ENCODE data around the gene TULP4. TPM values are rescaled to one million over a fixed set of nuclear protein-coding genes. Genes with fewer than 3 reads are reported as not detected.

TULP4 gene
- total RNA-seq, 2 donors from 2014 or later: 111 to 119 TPM

DNA sequence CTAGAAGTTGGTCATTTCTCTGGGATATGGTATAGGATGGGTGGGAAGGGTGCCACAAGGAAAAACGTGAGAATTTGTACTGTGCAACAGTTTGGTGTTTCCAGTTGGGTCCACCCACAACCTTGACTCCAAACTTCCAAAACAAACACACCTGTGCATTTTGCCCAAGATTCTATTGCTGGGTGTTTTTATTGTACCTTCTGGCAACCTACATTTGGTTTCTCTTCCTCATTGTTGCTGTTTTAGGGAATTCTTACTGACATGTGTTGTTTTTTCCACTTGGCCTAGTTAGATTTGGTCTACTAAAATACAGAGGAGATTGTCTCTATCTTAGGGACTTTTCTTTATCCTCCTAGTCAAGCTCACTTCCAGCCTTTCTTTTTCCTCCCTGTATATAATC is 16.7 kb downstream of the TULP4 start:
- Histone ChIP-seq H3K4me1 (replicated peaks) (no peaks in the 10 kb centered on the region), H3K27me3 (replicated peaks; ENCODE audit: insufficient read depth) (no peaks in the 10 kb centered on the region), H3K36me3 (no peaks in the 10 kb centered on the region), H3K9me3 (no peaks in the 10 kb centered on the region), H3K4me3 (no peak overlapping the region), H3K27ac (no peak overlapping the region)
- no peak for DNase-seq (ENCODE audit: low spot score)
- TF ChIP-seq POLR2A (IDR thresholded peaks at IDR 0.05): no peak
- no peak for TF ChIP-seq POLR2AphosphoS5 (IDR thresholded peaks at IDR 0.05)
- TF ChIP-seq, protein P1, sequence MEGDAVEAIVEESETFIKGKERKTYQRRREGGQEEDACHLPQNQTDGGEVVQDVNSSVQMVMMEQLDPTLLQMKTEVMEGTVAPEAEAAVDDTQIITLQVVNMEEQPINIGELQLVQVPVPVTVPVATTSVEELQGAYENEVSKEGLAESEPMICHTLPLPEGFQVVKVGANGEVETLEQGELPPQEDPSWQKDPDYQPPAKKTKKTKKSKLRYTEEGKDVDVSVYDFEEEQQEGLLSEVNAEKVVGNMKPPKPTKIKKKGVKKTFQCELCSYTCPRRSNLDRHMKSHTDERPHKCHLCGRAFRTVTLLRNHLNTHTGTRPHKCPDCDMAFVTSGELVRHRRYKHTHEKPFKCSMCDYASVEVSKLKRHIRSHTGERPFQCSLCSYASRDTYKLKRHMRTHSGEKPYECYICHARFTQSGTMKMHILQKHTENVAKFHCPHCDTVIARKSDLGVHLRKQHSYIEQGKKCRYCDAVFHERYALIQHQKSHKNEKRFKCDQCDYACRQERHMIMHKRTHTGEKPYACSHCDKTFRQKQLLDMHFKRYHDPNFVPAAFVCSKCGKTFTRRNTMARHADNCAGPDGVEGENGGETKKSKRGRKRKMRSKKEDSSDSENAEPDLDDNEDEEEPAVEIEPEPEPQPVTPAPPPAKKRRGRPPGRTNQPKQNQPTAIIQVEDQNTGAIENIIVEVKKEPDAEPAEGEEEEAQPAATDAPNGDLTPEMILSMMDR (IDR thresholded peaks at IDR 0.05): no peak
- WGBS: 0% methylated on average over 1 of the region's 1 CpG
- intact Hi-C loops (cut with DNase I): no loop called here

DNA sequence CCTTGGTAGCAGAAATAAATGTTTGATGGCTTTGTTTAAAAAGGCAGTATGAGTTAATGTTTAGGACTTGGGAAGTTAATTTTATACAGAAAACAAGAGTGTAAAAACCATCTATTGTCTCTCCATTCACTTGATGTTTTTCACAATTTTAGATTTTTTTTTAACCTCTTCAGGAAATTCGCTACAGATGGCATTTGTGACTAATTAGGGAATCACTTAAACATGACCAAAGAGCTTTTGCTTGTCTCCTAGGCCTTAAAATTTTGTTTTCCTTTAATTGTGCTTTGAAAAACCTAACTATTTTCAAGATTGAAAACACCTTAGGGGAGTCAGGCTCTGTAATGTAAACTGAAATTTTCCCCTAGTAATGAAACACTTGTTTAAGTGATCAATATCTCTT is 17.3 kb downstream of the TULP4 start:
- no peaks in the 10 kb centered on the region for H3K27me3 ChIP-seq (replicated peaks; ENCODE audit: insufficient read depth)
- no peak for DNase-seq (ENCODE audit: low spot score)

DNA sequence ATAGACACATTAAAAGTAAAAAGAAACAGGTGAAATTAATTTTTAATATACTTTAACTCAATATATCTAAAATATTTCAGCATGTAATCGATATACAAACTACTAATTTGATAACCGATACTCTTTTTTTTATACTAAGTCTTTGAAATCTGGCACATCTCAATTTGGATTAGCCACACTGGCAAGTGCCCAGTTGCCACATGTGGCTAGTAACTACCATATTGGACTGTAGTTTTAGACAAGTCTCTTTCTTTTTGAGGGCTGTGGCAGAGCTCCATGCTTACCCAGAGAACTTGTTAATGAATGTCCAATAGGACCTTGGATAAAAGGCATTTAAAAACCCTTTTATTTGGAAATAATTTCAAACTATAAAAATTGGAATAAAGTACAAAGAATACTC is 17.8 kb downstream of the TULP4 start:
- no peak overlapping the region for H3K4me3 ChIP-seq
- H3K4me1 ChIP-seq (replicated peaks): no peaks in the 10 kb centered on the region
- WGBS: 49% methylated on average over 2 of the region's 2 CpGs
- intact Hi-C loops (cut with DNase I): no loop called here
- DNase-seq (ENCODE audit: low spot score): no peak
- H3K27me3 ChIP-seq (replicated peaks; ENCODE audit: insufficient read depth): no peaks in the 10 kb centered on the region
- H3K9me3 ChIP-seq: no peaks in the 10 kb centered on the region
- TF ChIP-seq, protein P1 (IDR thresholded peaks at IDR 0.05): no peak
- TF ChIP-seq POLR2A (IDR thresholded peaks at IDR 0.05): no peak
- TF ChIP-seq POLR2AphosphoS5 (IDR thresholded peaks at IDR 0.05): no peak
- no peak overlapping the region for H3K27ac ChIP-seq
- no peaks in the 10 kb centered on the region for H3K36me3 ChIP-seq

More for the DNA sequence above, 17.3 kb downstream of the TULP4 start:
- intact Hi-C loops (cut with DNase I): no loop called here
- 95% methylated on average over 1 of the region's 1 CpG for WGBS
- no peaks in the 10 kb centered on the region for H3K4me1 ChIP-seq (replicated peaks)
- H3K9me3 ChIP-seq: no peaks in the 10 kb centered on the region
- no peak overlapping the region for H3K27ac ChIP-seq
- no peak for TF ChIP-seq POLR2AphosphoS5 (IDR thresholded peaks at IDR 0.05)
- TF ChIP-seq, protein P1 (IDR thresholded peaks at IDR 0.05): no peak
- no peak for TF ChIP-seq POLR2A (IDR thresholded peaks at IDR 0.05)
- no peak overlapping the region for H3K4me3 ChIP-seq
- no peaks in the 10 kb centered on the region for H3K36me3 ChIP-seq

DNA sequence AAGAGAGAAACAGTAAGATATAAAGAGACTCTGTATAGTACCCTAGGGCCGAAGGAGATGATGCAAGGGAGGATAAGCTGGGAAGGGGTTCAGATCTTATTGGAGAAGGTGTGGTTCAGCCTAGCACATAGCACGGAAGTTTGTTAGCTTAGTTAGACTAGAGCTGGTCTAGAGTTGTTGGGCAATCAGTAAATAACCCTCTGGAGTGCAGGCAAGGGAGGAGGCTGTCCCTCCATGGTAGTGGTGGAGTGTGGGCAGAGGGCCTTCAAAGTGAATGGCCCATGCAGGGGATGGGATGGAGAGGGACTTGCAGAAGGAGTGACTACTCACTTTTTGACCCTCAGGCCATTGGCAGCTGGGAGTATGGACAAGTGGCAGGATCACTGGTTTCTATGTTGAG is 20.0 kb downstream of the TULP4 start:
- intact Hi-C loops (cut with DNase I): no loop called here
- no peak overlapping the region for H3K4me3 ChIP-seq
- H3K27ac ChIP-seq: no peak overlapping the region
- TF ChIP-seq, protein P1 (IDR thresholded peaks at IDR 0.05): no peak
- TF ChIP-seq POLR2A (IDR thresholded peaks at IDR 0.05) (no peak), POLR2AphosphoS5 (IDR thresholded peaks at IDR 0.05) (no peak)
- H3K4me1 ChIP-seq (replicated peaks): no peaks in the 10 kb centered on the region
- no peaks in the 10 kb centered on the region for H3K36me3 ChIP-seq
- no peaks in the 10 kb centered on the region for H3K9me3 ChIP-seq
- no peak for DNase-seq (ENCODE audit: low spot score)
- H3K27me3 ChIP-seq (replicated peaks; ENCODE audit: insufficient read depth): no peaks in the 10 kb centered on the region
- whole genome bisulfite sequencing: 97% methylated on average over 2 of the region's 2 CpGs

DNA sequence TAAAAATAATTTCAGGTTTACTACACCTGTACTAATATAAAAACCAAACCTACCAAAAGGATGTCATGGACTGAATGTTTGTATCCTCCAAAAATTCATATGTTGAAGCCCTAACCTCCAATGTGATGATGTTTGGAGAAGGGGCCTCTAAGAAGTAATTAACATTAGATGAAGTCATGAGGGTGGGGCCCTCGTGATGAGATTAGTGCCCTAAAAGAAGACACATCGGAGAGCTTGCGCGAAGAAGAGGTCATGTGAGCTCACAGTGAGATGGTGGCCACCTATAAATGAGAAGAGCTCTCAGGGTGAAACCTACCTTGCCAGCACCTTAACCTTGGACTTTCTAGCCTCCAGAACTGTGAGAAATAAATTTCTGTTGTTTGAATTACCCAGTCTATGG is 20.8 kb downstream of the TULP4 start:
- Histone ChIP-seq H3K4me3 (no peak overlapping the region), H3K27ac (no peak overlapping the region), H3K4me1 (replicated peaks) (no peaks in the 10 kb centered on the region), H3K9me3 (no peaks in the 10 kb centered on the region), H3K36me3 (no peaks in the 10 kb centered on the region), H3K27me3 (replicated peaks; ENCODE audit: insufficient read depth) (no peaks in the 10 kb centered on the region)
- no peak for DNase-seq (ENCODE audit: low spot score)
- 99% methylated on average over 4 of the region's 4 CpGs for WGBS
- intact Hi-C loops (cut with DNase I): no loop called here
- TF ChIP-seq POLR2A (IDR thresholded peaks at IDR 0.05): no peak
- TF ChIP-seq, protein P1 (IDR thresholded peaks at IDR 0.05): no peak
- no peak for TF ChIP-seq POLR2AphosphoS5 (IDR thresholded peaks at IDR 0.05)

Measured in prostate gland (tissue), 2 donors.